Cardiac muscle cell (in vitro differentiated cells and primary cell): Measurements from ENCODE around the gene CTNS. TPM values are rescaled to one million over a fixed set of nuclear protein-coding genes. Genes with fewer than 3 reads are reported as not detected.
A peak's percentile ranks its signal among the peaks of the same experiment; 100 is the strongest.

Experiments used
- DNase-seq, 2 donors: peaks; one replicate each; pipeline versions ENCODE4 v3.0.0 to v3.0.0-alpha.2; 2010 to 2017; ENCODE audit warnings: low read depth in 1 of 2, low spot score in 1 of 2
- H3K27ac ChIP-seq: fragments of 200-600 bp; sonication (generic); 2 replicates; pipeline ENCODE4 v1.5.1; 2016
- H3K27me3 ChIP-seq: fragments of 200-600 bp; sonication (generic); 2 replicates; pipeline ENCODE4 v1.6.0; 2016; ENCODE audit warnings: control low read depth
- H3K36me3 ChIP-seq: fragments of 200-600 bp; sonication (generic); 2 replicates; pipeline ENCODE4 v1.5.1; 2016; ENCODE audit warnings: control low read depth
- H3K4me1 ChIP-seq: fragments of 200-600 bp; sonication (generic); 2 replicates; pipeline ENCODE4 v1.8.1; 2017; ENCODE audit warnings: low read depth, mild to moderate bottlenecking, mixed run types
- H3K4me3 ChIP-seq: fragments of 200-600 bp; sonication (generic); 2 replicates; pipeline ENCODE4 v1.5.1; 2016; ENCODE audit warnings: mild to moderate bottlenecking
- H3K9me3 ChIP-seq: fragments of 200-600 bp; sonication (generic); 2 replicates; pipeline ENCODE4 v1.5.1; 2017; ENCODE audit warnings: low read depth, mild to moderate bottlenecking, control low read depth
- polyA plus RNA-seq: library from polyadenylated mRNA; unstranded; fragments of >200 nt; fragmentation: Nextera tagmentation; extraction: Ambion mirVana; gene quantifications from 2 replicates; pipeline ENCODE4 v1.2.1, GENCODE V29; 2016
- total RNA-seq: library from RNA; depleted of rRNA; stranded (reverse); fragments of >200 nt; gene quantifications from 2 replicates; pipeline ENCODE4 v1.2.3, GENCODE V29; 2016
- TF ChIP-seq, protein P1 (sequence below): IDR thresholded peaks from 2 replicates; pipeline ENCODE4 v1.5.1; 2012; ENCODE audit warnings: low read depth, mild to moderate bottlenecking, low read length

The CTNS gene
- total and polyA plus RNA-seq, 2 experiments from 2014 or later, result 17.8 to 21.1 TPM

DNA sequence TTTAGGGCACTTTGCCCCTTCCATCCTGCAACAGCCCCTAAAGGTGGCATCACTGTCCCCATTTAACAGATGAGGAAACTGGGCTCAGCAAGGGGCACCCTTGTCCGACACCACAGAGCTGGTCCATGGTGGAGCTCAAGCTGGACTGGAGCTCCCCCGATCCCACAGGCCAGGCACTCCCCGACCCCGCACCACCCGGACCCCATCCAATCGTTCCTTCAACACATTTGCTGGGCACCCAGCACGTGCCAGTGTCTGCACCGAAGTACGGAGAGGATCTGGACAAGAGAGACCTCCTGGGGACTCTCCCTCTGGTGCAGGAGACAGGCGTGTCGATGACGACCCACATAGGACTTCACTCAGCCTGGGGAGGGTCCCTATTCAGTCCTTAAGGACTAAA is 45.5 kb downstream of the CTNS start:
- Histone ChIP-seq H3K9me3 (no peaks in the 10 kb centered on the region), H3K27ac (no peak overlapping the region), H3K36me3 (no peaks in the 10 kb centered on the region), H3K4me1 (no peaks in the 10 kb centered on the region), H3K27me3 (no peaks in the 10 kb centered on the region), H3K4me3 (no peak overlapping the region)
- TF ChIP-seq, protein P1, sequence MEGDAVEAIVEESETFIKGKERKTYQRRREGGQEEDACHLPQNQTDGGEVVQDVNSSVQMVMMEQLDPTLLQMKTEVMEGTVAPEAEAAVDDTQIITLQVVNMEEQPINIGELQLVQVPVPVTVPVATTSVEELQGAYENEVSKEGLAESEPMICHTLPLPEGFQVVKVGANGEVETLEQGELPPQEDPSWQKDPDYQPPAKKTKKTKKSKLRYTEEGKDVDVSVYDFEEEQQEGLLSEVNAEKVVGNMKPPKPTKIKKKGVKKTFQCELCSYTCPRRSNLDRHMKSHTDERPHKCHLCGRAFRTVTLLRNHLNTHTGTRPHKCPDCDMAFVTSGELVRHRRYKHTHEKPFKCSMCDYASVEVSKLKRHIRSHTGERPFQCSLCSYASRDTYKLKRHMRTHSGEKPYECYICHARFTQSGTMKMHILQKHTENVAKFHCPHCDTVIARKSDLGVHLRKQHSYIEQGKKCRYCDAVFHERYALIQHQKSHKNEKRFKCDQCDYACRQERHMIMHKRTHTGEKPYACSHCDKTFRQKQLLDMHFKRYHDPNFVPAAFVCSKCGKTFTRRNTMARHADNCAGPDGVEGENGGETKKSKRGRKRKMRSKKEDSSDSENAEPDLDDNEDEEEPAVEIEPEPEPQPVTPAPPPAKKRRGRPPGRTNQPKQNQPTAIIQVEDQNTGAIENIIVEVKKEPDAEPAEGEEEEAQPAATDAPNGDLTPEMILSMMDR, result no peak
- DNase-seq, result no peak

DNA sequence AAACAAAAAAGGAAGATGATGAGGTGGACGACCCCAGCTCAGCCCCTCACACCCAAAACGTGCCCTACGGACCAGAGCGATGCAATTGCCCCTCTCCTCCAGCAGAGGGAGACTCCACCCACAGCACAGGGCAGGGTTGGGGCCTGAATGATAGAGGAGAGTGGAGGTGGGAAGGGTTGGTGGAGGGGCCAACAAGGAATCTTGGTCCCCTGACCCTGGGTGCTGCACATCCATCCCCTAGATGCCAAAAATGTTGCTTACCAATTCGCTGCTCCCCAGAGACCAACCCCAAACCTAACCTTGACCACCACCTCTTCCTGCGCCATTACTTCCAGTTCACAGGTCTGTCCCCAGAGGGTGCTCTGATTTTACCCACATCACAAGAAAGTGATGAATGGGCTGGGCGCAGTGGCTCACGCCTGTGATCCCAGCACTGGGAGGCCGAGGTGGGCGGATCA is 46.5 kb downstream of the CTNS start:
- TF ChIP-seq, protein P1, result peak; percentile 97
- no peaks in the 10 kb centered on the region for H3K9me3 ChIP-seq
- H3K27me3 ChIP-seq, result no peaks in the 10 kb centered on the region
- no peak overlapping the region for H3K4me3 ChIP-seq
- H3K4me1 ChIP-seq, result no peaks in the 10 kb centered on the region
- H3K36me3 ChIP-seq, result no peaks in the 10 kb centered on the region
- DNase-seq, result peak; percentile 37 to 39
- H3K27ac ChIP-seq, result no peak overlapping the region

DNA sequence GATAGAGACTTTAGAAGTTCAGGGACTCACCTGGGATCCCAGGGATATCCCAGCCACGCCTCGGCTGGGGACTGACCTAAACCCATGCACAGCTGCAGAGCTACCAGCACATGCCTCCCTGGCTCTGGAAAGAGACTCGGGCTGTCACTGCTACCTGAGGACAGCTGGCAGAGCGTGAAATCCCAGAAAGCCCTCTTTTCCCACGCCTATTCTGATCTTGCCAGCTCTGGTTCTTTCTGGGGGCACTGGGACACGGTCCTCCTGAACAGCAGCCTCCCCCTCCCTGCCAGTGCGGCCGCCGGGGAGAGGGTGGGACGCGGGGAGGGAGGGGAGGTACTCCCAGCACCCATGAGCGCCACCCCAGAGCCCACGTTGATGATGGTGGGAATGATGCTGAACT is 48.6 kb downstream of the CTNS start:
- TF ChIP-seq, protein P1, result no peak
- H3K9me3 ChIP-seq, result no peaks in the 10 kb centered on the region
- H3K4me3 ChIP-seq, result no peak overlapping the region
- H3K36me3 ChIP-seq, result no peaks in the 10 kb centered on the region
- H3K4me1 ChIP-seq, result no peaks in the 10 kb centered on the region
- H3K27ac ChIP-seq, result no peak overlapping the region
- no peak for DNase-seq
- H3K27me3 ChIP-seq, result no peaks in the 10 kb centered on the region

DNA sequence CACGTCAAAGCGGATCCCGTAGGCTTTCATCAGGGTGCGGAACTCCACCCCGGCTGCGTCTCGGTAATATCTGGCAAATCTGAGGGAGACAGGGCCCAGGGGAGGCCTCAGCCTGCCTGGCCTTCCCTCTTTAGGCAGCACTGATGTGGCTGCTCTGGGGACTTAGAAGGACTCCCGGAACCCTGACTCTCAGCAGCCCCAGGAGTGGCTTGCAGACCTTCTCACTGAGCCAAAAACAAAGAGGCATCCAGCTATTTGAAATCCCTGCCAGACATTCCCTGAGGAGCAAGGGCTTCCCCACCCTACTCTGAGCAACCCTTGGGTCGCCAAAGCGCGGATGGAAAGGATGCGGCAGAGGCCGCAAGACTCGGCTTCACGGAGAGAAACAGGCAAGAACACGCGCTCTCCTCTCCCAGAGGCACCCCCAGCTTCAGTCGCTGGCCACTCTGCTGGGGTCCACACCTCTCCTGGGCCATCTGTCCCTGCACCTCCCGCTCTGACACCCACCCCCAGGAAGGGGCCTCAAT is 51.5 kb downstream of the CTNS start:
- peak; percentile 8 to 13 for DNase-seq

DNA sequence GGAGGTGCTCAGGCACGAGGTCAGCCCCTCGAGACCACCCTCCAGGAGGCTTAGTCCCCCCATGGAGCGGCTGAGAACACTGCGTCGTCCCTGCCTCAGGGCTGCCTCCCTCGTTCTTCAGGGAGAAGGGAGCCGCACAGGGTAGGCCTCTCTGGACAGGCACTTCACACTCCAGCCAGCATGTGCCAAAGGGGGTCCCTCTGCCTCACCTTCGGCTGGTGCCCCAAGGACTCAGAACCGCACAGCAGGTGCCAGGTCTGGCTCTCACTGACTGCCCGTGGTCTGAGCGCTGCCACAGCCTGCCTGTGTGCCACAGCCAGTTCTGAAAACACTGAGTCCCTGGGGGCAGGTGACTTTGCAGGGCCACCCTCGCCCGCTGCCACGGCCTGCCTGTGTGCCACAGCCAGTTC is 52.3 kb downstream of the CTNS start:
- H3K4me3 ChIP-seq, result no peak overlapping the region
- no peak overlapping the region for H3K27ac ChIP-seq
- DNase-seq, result no peak
- no peaks in the 10 kb centered on the region for H3K4me1 ChIP-seq
- TF ChIP-seq, protein P1, result no peak
- peaks cover 2% of the 10 kb centered on the region for H3K27me3 ChIP-seq
- no peaks in the 10 kb centered on the region for H3K36me3 ChIP-seq
- no peaks in the 10 kb centered on the region for H3K9me3 ChIP-seq

More for the DNA sequence above, 51.5 kb downstream of the CTNS start:
- no peaks in the 10 kb centered on the region for H3K4me1 ChIP-seq
- H3K27ac ChIP-seq, result no peak overlapping the region
- no peaks in the 10 kb centered on the region for H3K9me3 ChIP-seq
- no peaks in the 10 kb centered on the region for H3K36me3 ChIP-seq
- no peak overlapping the region for H3K4me3 ChIP-seq
- TF ChIP-seq, protein P1, result no peak
- no peaks in the 10 kb centered on the region for H3K27me3 ChIP-seq
